Measurements from ENCODE around the gene FGF1.

DNA sequence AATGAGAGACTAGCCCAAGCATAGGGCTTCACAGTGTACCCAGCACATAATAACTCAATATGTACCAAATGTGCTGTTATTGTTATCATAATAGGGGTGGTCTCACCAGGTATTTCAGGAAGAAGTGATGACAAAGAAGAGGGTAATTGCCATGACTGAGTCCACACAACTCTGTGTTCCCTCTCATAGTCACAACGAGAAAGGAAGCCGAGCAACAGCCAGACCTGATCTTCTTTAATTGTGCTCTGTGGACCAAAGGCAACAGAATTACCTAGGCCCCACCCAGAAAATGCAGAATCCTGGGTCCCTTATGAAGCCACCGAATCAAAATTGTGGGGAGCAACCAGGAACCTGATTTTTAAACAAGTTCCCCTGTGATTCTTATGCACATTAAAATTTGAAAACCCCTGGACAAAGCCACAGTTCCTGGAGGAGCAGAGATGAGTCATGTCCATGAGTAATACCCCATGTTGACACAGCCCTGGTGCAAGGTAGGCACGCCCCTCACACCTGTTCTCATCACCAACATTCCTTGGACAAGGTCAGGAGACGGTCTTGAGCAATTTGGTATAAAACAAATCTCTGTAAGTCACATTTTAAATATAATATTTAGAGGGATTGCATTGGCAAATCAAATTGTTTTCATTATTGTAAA lies 5.2 kb downstream of the FGF1 start:
- TF ChIP-seq PKNOX1 (IDR thresholded peaks at IDR 0.05) (no peak), SUZ12 (IDR thresholded peaks at IDR 0.05) (no peak), L3MBTL2 (conservative IDR thresholded peaks at IDR 0.05) (no peak), ARNT (IDR thresholded peaks at IDR 0.05) (no peak), TARDBP (IDR thresholded peaks at IDR 0.05) (no peak), BHLHE40 (IDR thresholded peaks at IDR 0.05; ENCODE audit: borderline replicate concordance) (no peak), ELF4 (IDR thresholded peaks at IDR 0.05) (no peak), FOXK2 (IDR thresholded peaks at IDR 0.05) (no peak)
